ENCODE data around the gene TLR9.

DNA sequence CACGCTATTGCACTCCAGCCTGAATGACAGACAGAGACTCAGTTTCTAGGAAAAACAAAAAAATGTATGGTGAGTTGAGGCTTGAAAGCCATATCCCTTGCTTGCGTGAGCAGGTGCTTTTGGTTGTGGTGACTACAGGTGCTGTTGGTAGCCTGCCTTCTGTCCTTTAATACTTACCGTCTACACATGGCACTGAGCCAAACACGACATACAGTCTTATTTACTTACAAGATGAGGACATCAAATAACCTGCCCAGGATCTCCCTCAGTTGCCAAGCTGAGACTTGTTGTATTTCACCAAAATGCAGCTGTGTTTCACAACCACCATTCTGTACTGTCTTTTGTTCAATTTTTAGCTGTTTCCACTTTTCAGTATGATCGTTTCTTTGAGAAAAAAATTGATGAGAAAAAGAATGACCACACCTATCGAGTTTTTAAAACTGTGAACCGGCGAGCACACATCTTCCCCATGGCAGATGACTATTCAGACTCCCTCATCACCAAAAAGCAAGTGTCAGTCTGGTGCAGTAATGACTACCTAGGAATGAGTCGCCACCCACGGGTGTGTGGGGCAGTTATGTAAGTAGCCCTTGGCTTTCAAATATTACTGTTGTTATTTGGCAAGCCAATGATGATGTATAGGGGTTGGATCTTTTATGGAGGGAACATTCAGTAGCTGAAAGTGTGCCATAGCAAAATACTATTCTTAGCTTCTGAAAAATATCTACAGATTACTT lies 20.9 kb downstream of the TLR9 start:
- TF ChIP-seq, protein P1, sequence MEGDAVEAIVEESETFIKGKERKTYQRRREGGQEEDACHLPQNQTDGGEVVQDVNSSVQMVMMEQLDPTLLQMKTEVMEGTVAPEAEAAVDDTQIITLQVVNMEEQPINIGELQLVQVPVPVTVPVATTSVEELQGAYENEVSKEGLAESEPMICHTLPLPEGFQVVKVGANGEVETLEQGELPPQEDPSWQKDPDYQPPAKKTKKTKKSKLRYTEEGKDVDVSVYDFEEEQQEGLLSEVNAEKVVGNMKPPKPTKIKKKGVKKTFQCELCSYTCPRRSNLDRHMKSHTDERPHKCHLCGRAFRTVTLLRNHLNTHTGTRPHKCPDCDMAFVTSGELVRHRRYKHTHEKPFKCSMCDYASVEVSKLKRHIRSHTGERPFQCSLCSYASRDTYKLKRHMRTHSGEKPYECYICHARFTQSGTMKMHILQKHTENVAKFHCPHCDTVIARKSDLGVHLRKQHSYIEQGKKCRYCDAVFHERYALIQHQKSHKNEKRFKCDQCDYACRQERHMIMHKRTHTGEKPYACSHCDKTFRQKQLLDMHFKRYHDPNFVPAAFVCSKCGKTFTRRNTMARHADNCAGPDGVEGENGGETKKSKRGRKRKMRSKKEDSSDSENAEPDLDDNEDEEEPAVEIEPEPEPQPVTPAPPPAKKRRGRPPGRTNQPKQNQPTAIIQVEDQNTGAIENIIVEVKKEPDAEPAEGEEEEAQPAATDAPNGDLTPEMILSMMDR (IDR thresholded peaks at IDR 0.05), result no peak
- TF ChIP-seq POLR2AphosphoS5 (IDR thresholded peaks at IDR 0.05; ENCODE audit: insufficient read depth in 1 of 2, low read depth in 1 of 2), result peak in 1 of 2 donors; percentile 35

Measured in vagina (tissue), 2 donors.